ENCODE results near the gene AIDA. TPM values are rescaled to one million over a fixed set of nuclear protein-coding genes. Genes with fewer than 3 reads are reported as not detected.

AIDA gene
- total RNA-seq, 2 experiments from 2014 or later, result 9.0 to 24.1 TPM

- H3K9me2 ChIP-seq (ENCODE audit: insufficient read depth, low read length), result no peaks in the 10 kb centered on the region
- peak overlapping the region; percentile 92 for H2AFZ ChIP-seq (ENCODE audit: low read length)
- BruUV-seq (replicated peaks), result no TSS peak
- peaks cover 25% of the 10 kb centered on the region for H3K36me3 ChIP-seq (ENCODE audit: insufficient read depth, low read length)
- peak overlapping the region; percentile 87 for H3K4me3 ChIP-seq (ENCODE audit: low read depth, low read length, poor library complexity, severe bottlenecking)
- DNase-seq (ENCODE audit: low spot score), result peak; percentile 96
- no peaks in the 10 kb centered on the region for H4K20me1 ChIP-seq (ENCODE audit: insufficient read depth, low read length)
- H3K9me3 ChIP-seq (ENCODE audit: low read length), result no peaks in the 10 kb centered on the region
- CTCF ChIA-PET (ENCODE audit: unreplicated experiment), result no interaction called here
- H3K4me1 ChIP-seq (ENCODE audit: insufficient read depth, low read length, poor library complexity, severe bottlenecking), result peaks cover 15% of the 10 kb centered on the region
- intact Hi-C loops (cut with micrococcal nuclease; ENCODE audit: unreplicated experiment), result loop anchor here (1.0 to 2.0 kb wide), 3 partner anchors 27 to 68 kb away; partner anchors contain the start of genes AIDA, BROX and TAF1A
- TF ChIP-seq EZH2phosphoT487 (IDR thresholded peaks at IDR 0.05; ENCODE audit: borderline replicate concordance, low read depth, low read length), result no peak
- TF ChIP-seq, protein P1, sequence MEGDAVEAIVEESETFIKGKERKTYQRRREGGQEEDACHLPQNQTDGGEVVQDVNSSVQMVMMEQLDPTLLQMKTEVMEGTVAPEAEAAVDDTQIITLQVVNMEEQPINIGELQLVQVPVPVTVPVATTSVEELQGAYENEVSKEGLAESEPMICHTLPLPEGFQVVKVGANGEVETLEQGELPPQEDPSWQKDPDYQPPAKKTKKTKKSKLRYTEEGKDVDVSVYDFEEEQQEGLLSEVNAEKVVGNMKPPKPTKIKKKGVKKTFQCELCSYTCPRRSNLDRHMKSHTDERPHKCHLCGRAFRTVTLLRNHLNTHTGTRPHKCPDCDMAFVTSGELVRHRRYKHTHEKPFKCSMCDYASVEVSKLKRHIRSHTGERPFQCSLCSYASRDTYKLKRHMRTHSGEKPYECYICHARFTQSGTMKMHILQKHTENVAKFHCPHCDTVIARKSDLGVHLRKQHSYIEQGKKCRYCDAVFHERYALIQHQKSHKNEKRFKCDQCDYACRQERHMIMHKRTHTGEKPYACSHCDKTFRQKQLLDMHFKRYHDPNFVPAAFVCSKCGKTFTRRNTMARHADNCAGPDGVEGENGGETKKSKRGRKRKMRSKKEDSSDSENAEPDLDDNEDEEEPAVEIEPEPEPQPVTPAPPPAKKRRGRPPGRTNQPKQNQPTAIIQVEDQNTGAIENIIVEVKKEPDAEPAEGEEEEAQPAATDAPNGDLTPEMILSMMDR (conservative IDR thresholded peaks at IDR 0.05; ENCODE audit: low read length), result no peak
- H3K27ac ChIP-seq (ENCODE audit: low read depth, low read length, poor library complexity, severe bottlenecking), result peak overlapping the region; percentile 46
- peaks cover 17% of the 10 kb centered on the region for H3K79me2 ChIP-seq (ENCODE audit: insufficient read depth, low read depth, low read length)
- POLR2A ChIA-PET, result interaction anchor here (0.7 to 2.5 kb wide), 7 partner anchors 9 to 452 kb away, joined by 3 to 13 read pairs (median 6); partner anchors contain the start of gene TAF1A
- peak overlapping the region; percentile 79 for H3K4me2 ChIP-seq (ENCODE audit: low read length)
These were observed 68.2 kb downstream of the AIDA start for GRCh38 chr1:222643938-222644635.

DNA sequence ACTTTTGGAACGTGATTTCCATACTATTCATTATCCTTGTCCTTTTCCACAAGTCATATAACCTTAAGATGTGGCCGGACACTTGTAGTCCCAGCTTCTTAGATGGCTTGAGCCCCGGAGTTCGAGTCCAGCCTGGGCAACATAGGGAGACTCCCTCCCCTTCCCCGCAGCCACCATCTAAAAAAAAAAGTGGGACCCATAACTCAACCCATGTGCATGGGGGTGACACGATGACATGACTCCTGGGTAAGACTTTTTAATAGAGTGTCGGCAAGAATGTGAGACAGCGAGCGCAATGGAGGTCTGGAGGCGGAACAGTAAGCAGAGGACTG is 68.7 kb downstream of the AIDA start:
- Histone ChIP-seq H4K20me1 (ENCODE audit: insufficient read depth, low read length) (no peaks in the 10 kb centered on the region), H2AFZ (ENCODE audit: low read length) (peak overlapping the region; percentile 92), H3K36me3 (ENCODE audit: insufficient read depth, low read length) (peaks cover 21% of the 10 kb centered on the region), H3K9me2 (ENCODE audit: insufficient read depth, low read length) (no peaks in the 10 kb centered on the region), H3K4me1 (ENCODE audit: insufficient read depth, low read length, poor library complexity, severe bottlenecking) (peaks cover 15% of the 10 kb centered on the region), H3K27ac (ENCODE audit: low read depth, low read length, poor library complexity, severe bottlenecking) (peak overlapping the region; percentile 46), H3K4me3 (ENCODE audit: low read depth, low read length, poor library complexity, severe bottlenecking) (peak overlapping the region; percentile 87), H3K4me2 (ENCODE audit: low read length) (peak overlapping the region; percentile 73), H3K79me2 (ENCODE audit: insufficient read depth, low read depth, low read length) (peaks cover 17% of the 10 kb centered on the region), H3K9me3 (ENCODE audit: low read length) (no peaks in the 10 kb centered on the region)
- DNase-seq (ENCODE audit: low spot score), result no peak
- TSS peak; percentile 98 for BruUV-seq (replicated peaks)
- TF ChIP-seq, protein P1 (conservative IDR thresholded peaks at IDR 0.05; ENCODE audit: low read length), result no peak
- no peak for TF ChIP-seq EZH2phosphoT487 (IDR thresholded peaks at IDR 0.05; ENCODE audit: borderline replicate concordance, low read depth, low read length)
- POLR2A ChIA-PET, result interaction anchor here (0.6 to 2.5 kb wide), 6 partner anchors 9 to 105 kb away, joined by 3 to 13 read pairs (median 4); partner anchors contain the start of gene TAF1A
- intact Hi-C loops (cut with micrococcal nuclease; ENCODE audit: unreplicated experiment), result no loop called here
- CTCF ChIA-PET (ENCODE audit: unreplicated experiment), result no interaction called here

DNA sequence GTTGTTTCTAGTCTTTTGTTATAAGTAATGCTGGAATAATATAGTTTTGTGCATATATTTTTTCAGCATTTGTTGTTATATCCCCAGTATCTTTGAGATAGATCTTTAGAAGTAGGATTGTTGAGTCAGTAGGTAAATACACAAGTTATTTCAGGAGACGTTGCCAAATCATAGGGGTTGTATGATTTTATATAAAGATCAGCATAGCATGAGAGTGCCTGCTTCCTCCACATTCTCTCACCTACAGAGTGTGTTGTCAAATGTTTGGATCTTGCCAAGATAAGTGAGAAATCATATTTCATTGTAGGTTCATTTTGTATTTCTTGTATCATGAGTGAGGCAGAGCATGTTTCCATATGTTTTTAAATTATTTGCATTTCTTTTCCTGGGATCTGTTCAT is 69.8 kb downstream of the AIDA start:
- Histone ChIP-seq H2AFZ (ENCODE audit: low read length) (no peak overlapping the region), H3K79me2 (ENCODE audit: insufficient read depth, low read depth, low read length) (peaks cover 17% of the 10 kb centered on the region), H3K36me3 (ENCODE audit: insufficient read depth, low read length) (peaks cover 12% of the 10 kb centered on the region), H3K9me2 (ENCODE audit: insufficient read depth, low read length) (no peaks in the 10 kb centered on the region), H4K20me1 (ENCODE audit: insufficient read depth, low read length) (no peaks in the 10 kb centered on the region), H3K4me3 (ENCODE audit: low read depth, low read length, poor library complexity, severe bottlenecking) (no peak overlapping the region), H3K4me1 (ENCODE audit: insufficient read depth, low read length, poor library complexity, severe bottlenecking) (peaks cover 15% of the 10 kb centered on the region), H3K4me2 (ENCODE audit: low read length) (no peak overlapping the region), H3K27ac (ENCODE audit: low read depth, low read length, poor library complexity, severe bottlenecking) (no peak overlapping the region), H3K9me3 (ENCODE audit: low read length) (no peaks in the 10 kb centered on the region)
- no peak for DNase-seq (ENCODE audit: low spot score)
- intact Hi-C loops (cut with micrococcal nuclease; ENCODE audit: unreplicated experiment), result no loop called here
- no TSS peak for BruUV-seq (replicated peaks)
- ChIA-PET POLR2A (interaction anchor here (1.1 to 2.3 kb wide), 2 partner anchors 8 to 75 kb away, joined by 3 to 6 read pairs; no protein-coding TSS in a partner anchor), CTCF (ENCODE audit: unreplicated experiment) (no interaction called here)
- TF ChIP-seq, protein P1 (conservative IDR thresholded peaks at IDR 0.05; ENCODE audit: low read length), result no peak
- no peak for TF ChIP-seq EZH2phosphoT487 (IDR thresholded peaks at IDR 0.05; ENCODE audit: borderline replicate concordance, low read depth, low read length)
